ENCODE data around the gene COQ10B.

GRCh38 chr2:197427986-197428385, 25.4 kb upstream of the COQ10B start:
- no peak for TF ChIP-seq CTCF (IDR thresholded peaks at IDR 0.05; ENCODE audit: extremely low read depth in 1 of 2, insufficient read depth in 1 of 2, low read depth in 1 of 2, low read length in 2 of 2)
- TF ChIP-seq POLR2AphosphoS5 (IDR thresholded peaks at IDR 0.05; ENCODE audit: insufficient read depth, low read depth, low read length), result no peak
- TF ChIP-seq GATA2 (IDR thresholded peaks at IDR 0.05; ENCODE audit: insufficient read depth, insufficient read length, low read depth, low read length), result no peak

All from endothelial cell of umbilical vein (primary cell).